Neural progenitor cell (in vitro differentiated cells): ENCODE results near the gene INKA2. TPM values are rescaled to one million over a fixed set of nuclear protein-coding genes. Genes with fewer than 3 reads are reported as not detected.

Experiments
- small RNA-seq: library from RNA; depleted of rRNA; stranded (forward); fragments of <200 nt; gene quantifications from one replicate; pipeline ENCODE3, GENCODE V24; 2015
- total RNA-seq: library from RNA; depleted of rRNA; stranded (reverse); fragments of >200 nt; gene quantifications from 2 replicates; pipeline ENCODE4 v1.2.3, GENCODE V29; 2015; ENCODE audit warnings: low replicate concordance

Gene INKA2
- total RNA-seq, 1 donor from 2014 or later: not detected

Small RNA genes within 50 kb of the gene (small RNA-seq; reads per million reads assigned to genes)
- 0.11 reads per million for gene INKA2

Other genes starting within 250 kb of the INKA2 start
- not detected in 2 replicates for gene ADORA3, start 235.8 kb downstream of the INKA2 start, total RNA-seq
- not detected in 2 replicates for gene TMIGD3, start 235.8 kb downstream of the INKA2 start, total RNA-seq
- 10.4 and 27.5 TPM in 2 replicates for gene RAP1A, start 119.6 kb downstream of the INKA2 start, total RNA-seq
- gene DDX20, start 16.5 kb upstream of the INKA2 start, total RNA-seq: 30.4 and 31.9 TPM in 2 replicates